Right lobe of liver (tissue), 4 donors: ENCODE measurements around the gene XPA.

Source experiments
- POLR2A ChIP-seq: fragments of 450-650 bp; IDR thresholded peaks from one replicate; pipeline ENCODE4 v1.6.1; 2017; ENCODE audit warnings: antibody characterized with exemption, mild to moderate bottlenecking
- TF ChIP-seq, protein P1 (sequence below), 4 donors: fragments of 200-600 bp in 3 of 4; fragments of 450-650 bp in 1 of 4; IDR thresholded peaks; one replicate each; pipeline versions ENCODE4 v1.5.1 to v1.8.0; 2016 to 2022; ENCODE audit warnings: antibody characterized with exemption in 4 of 4, mild to moderate bottlenecking in 2 of 4
- donor health status: DM: no; HTN: no; CAD: no.
- donor health status: DM: no; HTN: no; CAD: no.
- donor health status: DM: no; HTN: yes; CAD: no.

DNA sequence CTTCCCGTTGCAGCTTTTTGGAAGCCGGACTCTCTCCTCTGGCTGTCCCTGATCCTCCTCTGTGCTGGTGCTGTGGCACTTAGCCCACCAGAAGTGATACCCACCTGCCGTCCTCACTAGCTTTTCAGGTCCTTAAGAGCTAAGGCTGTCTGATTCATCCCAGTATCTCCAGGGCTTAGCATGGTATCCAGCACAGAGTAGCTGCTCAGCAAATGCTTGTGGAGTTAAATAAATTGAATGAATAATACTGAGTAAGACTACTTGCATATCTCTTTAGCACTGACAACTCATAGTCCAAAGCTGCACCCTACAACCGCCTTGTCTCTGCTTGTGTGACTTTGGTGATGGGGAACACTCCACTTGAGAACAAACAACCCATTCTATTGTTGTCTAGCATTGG lies 7.7 kb upstream of the XPA start:
- TF ChIP-seq POLR2A, result no peak
- TF ChIP-seq, protein P1, sequence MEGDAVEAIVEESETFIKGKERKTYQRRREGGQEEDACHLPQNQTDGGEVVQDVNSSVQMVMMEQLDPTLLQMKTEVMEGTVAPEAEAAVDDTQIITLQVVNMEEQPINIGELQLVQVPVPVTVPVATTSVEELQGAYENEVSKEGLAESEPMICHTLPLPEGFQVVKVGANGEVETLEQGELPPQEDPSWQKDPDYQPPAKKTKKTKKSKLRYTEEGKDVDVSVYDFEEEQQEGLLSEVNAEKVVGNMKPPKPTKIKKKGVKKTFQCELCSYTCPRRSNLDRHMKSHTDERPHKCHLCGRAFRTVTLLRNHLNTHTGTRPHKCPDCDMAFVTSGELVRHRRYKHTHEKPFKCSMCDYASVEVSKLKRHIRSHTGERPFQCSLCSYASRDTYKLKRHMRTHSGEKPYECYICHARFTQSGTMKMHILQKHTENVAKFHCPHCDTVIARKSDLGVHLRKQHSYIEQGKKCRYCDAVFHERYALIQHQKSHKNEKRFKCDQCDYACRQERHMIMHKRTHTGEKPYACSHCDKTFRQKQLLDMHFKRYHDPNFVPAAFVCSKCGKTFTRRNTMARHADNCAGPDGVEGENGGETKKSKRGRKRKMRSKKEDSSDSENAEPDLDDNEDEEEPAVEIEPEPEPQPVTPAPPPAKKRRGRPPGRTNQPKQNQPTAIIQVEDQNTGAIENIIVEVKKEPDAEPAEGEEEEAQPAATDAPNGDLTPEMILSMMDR (IDR thresholded peaks at IDR 0.05), result no peak
